IMR-90 (cell line): Measurements from ENCODE around the gene ACRBP. TPM values are rescaled to one million over a fixed set of nuclear protein-coding genes. Genes with fewer than 3 reads are reported as not detected.

ENCODE experiments used
- ATAC-seq: fragments of 200-7000 bp; cut with Tn5 transposase; 2 replicates; pipeline ENCODE4 v1.9.1; 2020; ENCODE audit warnings: low read depth, mild to moderate bottlenecking, moderate library complexity
- BruUV-seq: library from RNA; stranded (reverse); fragments of 400-500 nt; replicated peaks from 2 replicates; lab custom pipeline; 2021; lab: Mats Ljungman, UMichigan
- CTCF ChIA-PET: fragments of 300-600 bp; formaldehyde crosslinking; extraction: SDS; loops from one replicate; lab custom pipeline; 2021; ENCODE audit warnings: antibody characterized with exemption; lab: Yijun Ruan, JAX
- POLR2A ChIA-PET: fragments of 300-600 bp; sonication (Branson Sonifier 250); formaldehyde crosslinking; loops from one replicate; lab custom pipeline; 2022; ENCODE audit warnings: antibody characterized with exemption; ENCODE audit not compliant: unreplicated experiment; lab: Charles Lee
- DNase-seq: peaks from one replicate; pipeline ENCODE4 v3.0.0; 2013
- H2AFZ ChIP-seq: replicated peaks from 2 replicates; pipeline ENCODE3; 2013; ENCODE audit warnings: low read length, mild to moderate bottlenecking; ENCODE audit not compliant: poor library complexity
- H2AK5ac ChIP-seq: 2 replicates; pipeline ENCODE4 v1.6.1; 2013; ENCODE audit warnings: low read depth, low read length, inconsistent platforms
- H2AK9ac ChIP-seq: replicated peaks from 2 replicates; pipeline ENCODE3; 2013; ENCODE audit warnings: mild to moderate bottlenecking, low read depth, low read length, moderate library complexity; ENCODE audit not compliant: poor library complexity
- H2BK120ac ChIP-seq: 2 replicates; pipeline ENCODE4 v1.6.1; 2013; ENCODE audit warnings: low read depth, low read length, inconsistent platforms
- H2BK15ac ChIP-seq: 3 replicates; pipeline ENCODE4 v1.6.1; 2013; ENCODE audit warnings: low read depth, low read length, inconsistent platforms
- H2BK20ac ChIP-seq: 2 replicates; pipeline ENCODE4 v1.6.1; 2013; ENCODE audit warnings: low read depth, mild to moderate bottlenecking, inconsistent platforms, low read length, moderate library complexity
- H2BK5ac ChIP-seq: 2 replicates; pipeline ENCODE4 v1.6.1; 2013; ENCODE audit warnings: mild to moderate bottlenecking, low read depth, low read length, inconsistent platforms; ENCODE audit not compliant: poor library complexity, severe bottlenecking
- H3K14ac ChIP-seq: replicated peaks from 2 replicates; pipeline ENCODE4 v1.6.1; 2013; ENCODE audit warnings: low read depth, low read length, inconsistent platforms
- H3K18ac ChIP-seq: 2 replicates; pipeline ENCODE4 v1.6.1; 2013; ENCODE audit warnings: low read depth, low read length, control low read depth
- H3K23ac ChIP-seq: 2 replicates; pipeline ENCODE4 v1.6.1; 2013; ENCODE audit warnings: low read depth, low read length, inconsistent platforms
- H3K27ac ChIP-seq: 2 replicates; pipeline ENCODE4 v1.5.1; 2013; ENCODE audit warnings: mild to moderate bottlenecking, control low read depth, low read length; ENCODE audit not compliant: insufficient read depth
- H3K27me3 ChIP-seq: 2 replicates; pipeline ENCODE4 v1.6.1; 2013; ENCODE audit warnings: low read length; ENCODE audit not compliant: control insufficient read depth, insufficient read depth
- H3K36me3 ChIP-seq: 2 replicates; pipeline ENCODE4 v1.6.1; 2013; ENCODE audit warnings: low read length, mixed read lengths; ENCODE audit not compliant: control insufficient read depth, insufficient read depth
- H3K4ac ChIP-seq: 2 replicates; pipeline ENCODE4 v1.6.1; 2013; ENCODE audit warnings: low read depth, low read length, inconsistent platforms
- H3K4me1 ChIP-seq: 2 replicates; pipeline ENCODE4 v1.6.1; 2013; ENCODE audit warnings: low read length, mixed read lengths; ENCODE audit not compliant: control insufficient read depth, insufficient read depth
- H3K4me2 ChIP-seq: 2 replicates; pipeline ENCODE4 v1.6.1; 2013; ENCODE audit warnings: low read depth, mild to moderate bottlenecking, control low read depth, low read length, moderate library complexity
- H3K4me3 ChIP-seq: 2 replicates; pipeline ENCODE4 v1.5.1; 2013; ENCODE audit warnings: low read depth, mild to moderate bottlenecking, control low read depth, low read length, moderate library complexity; ENCODE audit not compliant: insufficient read depth
- H3K56ac ChIP-seq: 2 replicates; pipeline ENCODE4 v1.6.1; 2013; ENCODE audit warnings: low read length, inconsistent platforms; ENCODE audit not compliant: insufficient read depth; ENCODE audit errors: extremely low read depth
- H3K79me1 ChIP-seq, 2 experiments: 2 replicates each; pipeline ENCODE4 v1.6.1; 2013; ENCODE audit warnings: low read length in 2 of 2, inconsistent platforms in 1 of 2, low read depth in 1 of 2
- H3K9ac ChIP-seq: 2 replicates; pipeline ENCODE4 v1.6.1; 2013; ENCODE audit warnings: low read depth, low read length, control low read depth
- H3K9me1 ChIP-seq: 2 replicates; pipeline ENCODE4 v1.6.1; 2013; ENCODE audit warnings: low read length, inconsistent platforms; ENCODE audit not compliant: insufficient read depth
- H3K9me3 ChIP-seq: 2 replicates; pipeline ENCODE4 v1.6.1; 2013; ENCODE audit warnings: low read length; ENCODE audit not compliant: control insufficient read depth, insufficient read depth
- H4K20me1 ChIP-seq: 2 replicates; pipeline ENCODE4 v1.6.1; 2013; ENCODE audit warnings: low read length, inconsistent platforms; ENCODE audit not compliant: insufficient read depth
- H4K5ac ChIP-seq: 2 replicates; pipeline ENCODE4 v1.6.1; 2013; ENCODE audit warnings: mild to moderate bottlenecking, low read depth, low read length, control low read depth
- H4K8ac ChIP-seq, 2 experiments: 2 replicates each; pipeline ENCODE4 v1.6.1; 2013; ENCODE audit warnings: low read depth in 2 of 2, low read length in 2 of 2, control low read depth in 1 of 2, inconsistent platforms in 1 of 2
- H4K91ac ChIP-seq: 2 replicates; pipeline ENCODE4 v1.6.1; 2013; ENCODE audit warnings: low read depth, low read length, inconsistent platforms; ENCODE audit not compliant: insufficient read depth
- BHLHE40 ChIP-seq: fragments of 150-350 bp; IDR thresholded peaks from 2 replicates; pipeline ENCODE4 v1.6.1; 2016; ENCODE audit warnings: mild to moderate bottlenecking, low read depth, low read length
- CEBPB ChIP-seq: IDR thresholded peaks from 2 replicates; pipeline ENCODE4 v1.6.1; 2012; ENCODE audit warnings: low read depth, low read length, improper control_type of control experiment
- CHD1 ChIP-seq: IDR thresholded peaks from 2 replicates; pipeline ENCODE4 v1.6.1; 2012; ENCODE audit warnings: low read depth, low read length, improper control_type of control experiment
- CTCF ChIP-seq: conservative IDR thresholded peaks from 2 replicates; pipeline ENCODE4 v1.5.1; 2012; ENCODE audit warnings: mild to moderate bottlenecking, low read depth, low read length, improper control_type of control experiment
- FOS ChIP-seq: fragments of 150-350 bp; IDR thresholded peaks from 2 replicates; pipeline ENCODE4 v1.6.1; 2016; ENCODE audit warnings: low read depth, low read length
- MAFK ChIP-seq: IDR thresholded peaks from 2 replicates; pipeline ENCODE4 v1.6.1; 2012; ENCODE audit warnings: low read depth, low read length, improper control_type of control experiment
- MAZ ChIP-seq: IDR thresholded peaks from 2 replicates; pipeline ENCODE4 v1.6.1; 2012; ENCODE audit warnings: low read depth, mild to moderate bottlenecking, low read length, improper control_type of control experiment, moderate library complexity, borderline replicate concordance
- MXI1 ChIP-seq: IDR thresholded peaks from 2 replicates; pipeline ENCODE4 v1.6.1; 2012; ENCODE audit warnings: low read depth, mild to moderate bottlenecking, low read length, moderate library complexity, borderline replicate concordance
- NFE2L2 ChIP-seq: fragments of 150-350 bp; IDR thresholded peaks from 2 replicates; pipeline ENCODE4 v1.6.1; 2016; ENCODE audit warnings: low read depth, mild to moderate bottlenecking, low read length
- POLR2A ChIP-seq: IDR thresholded peaks from 2 replicates; pipeline ENCODE4 v1.6.1; 2012; ENCODE audit warnings: mild to moderate bottlenecking, low read depth, low read length
- RAD21 ChIP-seq: IDR thresholded peaks from 2 replicates; pipeline ENCODE4 v1.6.1; 2012; ENCODE audit warnings: low read length, improper control_type of control experiment
- RCOR1 ChIP-seq: IDR thresholded peaks from 2 replicates; pipeline ENCODE4 v1.6.1; 2012; ENCODE audit warnings: mild to moderate bottlenecking, low read length, improper control_type of control experiment; ENCODE audit not compliant: insufficient replicate concordance
- RFX5 ChIP-seq: IDR thresholded peaks from 2 replicates; pipeline ENCODE4 v1.8.0; 2012; ENCODE audit warnings: low read depth, mild to moderate bottlenecking, low read length, moderate library complexity
- SMC3 ChIP-seq: fragments of 150-350 bp; IDR thresholded peaks from 2 replicates; pipeline ENCODE4 v1.6.1; 2016; ENCODE audit warnings: low read depth, mild to moderate bottlenecking, antibody characterized with exemption, low read length, moderate library complexity
- USF2 ChIP-seq: fragments of 150-350 bp; IDR thresholded peaks from 2 replicates; pipeline ENCODE4 v1.6.1; 2017; ENCODE audit warnings: mild to moderate bottlenecking, antibody characterized with exemption, low read length, low read depth
- WGBS, 2 experiments: methylation state at CpG; one replicate each; pipeline versions ENCODE4 v1.1.5 to v1.1.7; 2013; ENCODE audit warnings: missing lambda C conversion rate in 2 of 2; ENCODE audit not compliant: insufficient read length in 1 of 2; ENCODE audit errors: extremely low coverage in 2 of 2; 5-methylcytosine and 5-hydroxymethylcytosine counted together
- dilution Hi-C: fragments of 300-500 bp; cut with HindIII; formaldehyde crosslinking; loops from one replicate; pipeline ENCODE4 v1.14.3; 2018; ENCODE audit warnings: low sequenced_read_pairs; ENCODE audit not compliant: unreplicated experiment
- in situ Hi-C: fragments of 300-500 bp; cut with MboI; formaldehyde crosslinking; loops from 3 replicates; pipeline ENCODE4 v1.14.3; 2019; ENCODE audit warnings: low sequenced_read_pairs, inconsistent platforms, mixed read lengths
- intact Hi-C: fragments of 100-400 bp; cut with micrococcal nuclease; formaldehyde crosslinking; loops from 2 replicates; pipeline ENCODE4 v1.10.0; 2022
- polyA plus RNA-seq, 3 experiments: library from polyadenylated mRNA; depleted of rRNA; stranded (reverse); fragments of >200 nt; gene quantifications; 2 replicates each; pipeline ENCODE4 v1.2.3, GENCODE V29; 2012; ENCODE audit warnings: low replicate concordance in 1 of 3
- total RNA-seq: library from RNA; depleted of rRNA; stranded (reverse); fragments of >200 nt; gene quantifications from 2 replicates; pipeline ENCODE4 v1.2.3, GENCODE V29; 2012
- TF ChIP-seq, protein P1 (sequence below): fragments of 150-350 bp; IDR thresholded peaks from 2 replicates; pipeline ENCODE4 v1.6.1; 2016; ENCODE audit warnings: low read depth, mild to moderate bottlenecking, low read length, moderate library complexity, borderline replicate concordance

Gene ACRBP
- total and polyA plus RNA-seq, 2 of the 4 experiments (the other 2 are of a cell fraction): 0.38 TPM; not detected in 1

- Histone ChIP-seq H3K4me3 (no peak overlapping the region), H2BK5ac (no peak overlapping the region), H3K9me1 (no peaks in the 10 kb centered on the region), H3K27me3 (no peaks in the 10 kb centered on the region), H3K27ac (no peak overlapping the region), H3K23ac (no peak overlapping the region), H3K9ac (no peak overlapping the region), H2BK15ac (no peak overlapping the region), H2AFZ (no peak overlapping the region), H3K4ac (no peak overlapping the region), H3K56ac (no peak overlapping the region), H4K5ac (no peak overlapping the region), H2AK5ac (no peak overlapping the region), H4K91ac (no peak overlapping the region), H2AK9ac (no peak overlapping the region), H3K14ac (no peak overlapping the region), H4K20me1 (no peaks in the 10 kb centered on the region), H3K79me1 (peaks cover 13 to 24% of the 10 kb centered on the region in 2 experiments; a peak in 3 of 4 replicates), H2BK20ac (no peak overlapping the region), H3K4me2 (no peak overlapping the region), H2BK120ac (no peak overlapping the region), H3K4me1 (peaks cover 6% of the 10 kb centered on the region), H4K8ac (no peak overlapping the region), H3K36me3 (peaks cover 8% of the 10 kb centered on the region), H3K9me3 (no peaks in the 10 kb centered on the region), H3K18ac (no peak overlapping the region)
- TSS peak; percentile 79 for BruUV-seq
- ChIA-PET POLR2A (no interaction called here), CTCF (no interaction called here)
- intact Hi-C loops: no loop called here
- ATAC-seq (no peak), DNase-seq (no peak)
- 92% methylated on average over 4 of the region's 9 CpGs; no CpG with 5 or more reads in 1 of the 2 experiments for WGBS, 2 experiments
- dilution Hi-C loops: no loop called here
- TF ChIP-seq CHD1 (no peak), CTCF (no peak), FOS (no peak), MAFK (no peak), NFE2L2 (no peak), USF2 (no peak), MAZ (no peak), CEBPB (no peak), BHLHE40 (no peak), POLR2A (no peak), RCOR1 (no peak), MXI1 (no peak), SMC3 (no peak), RAD21 (no peak), RFX5 (no peak)
- TF ChIP-seq, protein P1, sequence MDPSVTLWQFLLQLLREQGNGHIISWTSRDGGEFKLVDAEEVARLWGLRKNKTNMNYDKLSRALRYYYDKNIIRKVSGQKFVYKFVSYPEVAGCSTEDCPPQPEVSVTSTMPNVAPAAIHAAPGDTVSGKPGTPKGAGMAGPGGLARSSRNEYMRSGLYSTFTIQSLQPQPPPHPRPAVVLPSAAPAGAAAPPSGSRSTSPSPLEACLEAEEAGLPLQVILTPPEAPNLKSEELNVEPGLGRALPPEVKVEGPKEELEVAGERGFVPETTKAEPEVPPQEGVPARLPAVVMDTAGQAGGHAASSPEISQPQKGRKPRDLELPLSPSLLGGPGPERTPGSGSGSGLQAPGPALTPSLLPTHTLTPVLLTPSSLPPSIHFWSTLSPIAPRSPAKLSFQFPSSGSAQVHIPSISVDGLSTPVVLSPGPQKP: no peak
- in situ Hi-C loops: no loop called here
Measured at GRCh38 chr12:6694701-6695100, 47.5 kb upstream of the ACRBP start.
